WERI-Rb-1 (cell line): ENCODE results near the gene WDR7.

Source experiments
- DNase-seq: peaks from one replicate; pipeline ENCODE4 v3.0.0-alpha.2; 2020
- H3K27ac ChIP-seq: fragments of 250-450 bp; sonication (Bioruptor Pico); 2 replicates; pipeline ENCODE4 v1.5.1; 2020; ENCODE audit warnings: mild to moderate bottlenecking, moderate library complexity
- H3K27me3 ChIP-seq: fragments of 250-450 bp; sonication (Bioruptor Pico); 2 replicates; pipeline ENCODE4 v1.5.1; 2021; ENCODE audit warnings: mild to moderate bottlenecking, low read depth, moderate library complexity; ENCODE audit not compliant: insufficient read depth, severe bottlenecking
- H3K36me3 ChIP-seq: fragments of 250-450 bp; sonication (Bioruptor Pico); 2 replicates; pipeline ENCODE4 v1.5.1; 2020; ENCODE audit warnings: mild to moderate bottlenecking, moderate library complexity
- H3K4me3 ChIP-seq: 2 replicates; pipeline ENCODE4 v1.5.1; 2011; ENCODE audit warnings: low read depth, mild to moderate bottlenecking, control low read depth, low read length
- H3K9me3 ChIP-seq: fragments of 250-450 bp; sonication (Bioruptor Pico); 2 replicates; pipeline ENCODE4 v1.5.1; 2021; ENCODE audit warnings: mild to moderate bottlenecking, moderate library complexity; ENCODE audit not compliant: severe bottlenecking
- CTCF ChIP-seq: IDR thresholded peaks from 2 replicates; pipeline ENCODE4 v1.5.1; 2011; ENCODE audit warnings: low read depth, mild to moderate bottlenecking, control low read depth, inconsistent platforms, low read length

Gene WDR7

DNA sequence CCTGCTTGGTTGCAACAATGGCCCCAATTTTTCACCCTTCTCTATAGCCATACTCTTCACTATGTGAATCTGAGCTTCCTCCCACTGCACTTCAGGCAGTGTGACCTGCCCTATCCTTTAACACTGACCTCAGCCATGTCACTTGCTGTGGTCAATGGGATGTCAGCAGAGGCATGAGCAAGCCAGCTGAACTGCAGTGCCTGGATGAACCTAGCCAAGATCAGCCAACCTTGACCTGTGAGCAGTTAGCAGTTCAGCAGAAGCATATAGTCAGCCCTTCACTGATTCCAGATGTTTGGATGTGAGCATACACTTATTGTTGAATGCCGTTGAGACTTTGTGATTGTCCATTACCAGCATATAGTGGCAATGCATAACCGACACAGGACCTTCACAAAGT, 432.3 kb downstream of the WDR7 start:
- TF ChIP-seq CTCF: no peak
- Histone ChIP-seq H3K27ac (no peak overlapping the region), H3K4me3 (no peak overlapping the region), H3K9me3 (peaks cover 7% of the 10 kb centered on the region), H3K36me3 (no peaks in the 10 kb centered on the region), H3K27me3 (no peaks in the 10 kb centered on the region)
- DNase-seq: no peak

- Histone ChIP-seq H3K4me3 (no peak overlapping the region), H3K9me3 (peaks cover 7% of the 10 kb centered on the region), H3K27me3 (no peaks in the 10 kb centered on the region), H3K27ac (no peak overlapping the region), H3K36me3 (no peaks in the 10 kb centered on the region)
- DNase-seq: no peak
- TF ChIP-seq CTCF: no peak
Observed at GRCh38 chr18:57084331-57085271, 433.4 kb downstream of the WDR7 start.

- Histone ChIP-seq H3K4me3 (no peak overlapping the region), H3K36me3 (no peaks in the 10 kb centered on the region), H3K27me3 (no peaks in the 10 kb centered on the region), H3K27ac (no peak overlapping the region), H3K9me3 (peaks cover 4% of the 10 kb centered on the region)
- TF ChIP-seq CTCF: no peak
- no peak for DNase-seq
Observed at GRCh38 chr18:57085371-57085770, 434.2 kb downstream of the WDR7 start.

DNA sequence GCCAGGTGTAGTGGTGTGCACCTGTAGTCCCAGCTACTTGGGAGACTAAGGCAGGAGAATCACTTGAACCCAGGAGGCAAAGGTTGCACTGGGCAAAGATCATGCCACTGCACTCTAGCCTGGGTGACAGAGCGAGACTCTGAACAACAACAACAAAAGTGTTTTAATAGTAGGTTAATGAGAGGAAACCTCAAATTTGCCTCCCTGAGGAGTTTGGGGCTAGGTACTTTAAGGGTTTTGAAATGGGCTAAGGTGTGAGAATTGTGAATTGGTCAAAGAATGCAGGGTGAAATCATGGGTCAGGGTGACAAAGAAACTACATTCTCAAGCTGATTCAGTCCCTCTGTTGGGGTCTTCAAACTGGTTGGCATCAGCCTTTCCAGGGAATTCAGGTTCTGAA, 435.0 kb downstream of the WDR7 start:
- Histone ChIP-seq H3K27me3 (no peaks in the 10 kb centered on the region), H3K9me3 (no peaks in the 10 kb centered on the region), H3K4me3 (no peak overlapping the region), H3K36me3 (no peaks in the 10 kb centered on the region), H3K27ac (no peak overlapping the region)
- DNase-seq: no peak
- no peak for TF ChIP-seq CTCF
